ENCODE results near the gene SUSD3. TPM values are rescaled to one million over a fixed set of nuclear protein-coding genes. Genes with fewer than 3 reads are reported as not detected.

SUSD3 gene
- total RNA-seq, 1 experiment from 2014 or later = 9.0 TPM

- Histone ChIP-seq H4K8ac (replicated peaks; ENCODE audit: insufficient read length, low read depth, low read length) (no peak overlapping the region), H3K23me2 (ENCODE audit: insufficient read length, low read depth, low read length, poor library complexity, severe bottlenecking) (no peaks in the 10 kb centered on the region), H3K79me1 (ENCODE audit: insufficient read depth, low read depth, low read length, poor library complexity, severe bottlenecking) (no peaks in the 10 kb centered on the region), H3K79me2 (ENCODE audit: insufficient read depth, low read length) (no peaks in the 10 kb centered on the region), H2BK15ac (ENCODE audit: low read depth, low read length) (no peak overlapping the region), H3K23ac (ENCODE audit: insufficient read length, low read depth, low read length) (no peak overlapping the region), H2BK12ac (ENCODE audit: insufficient read length, low read depth, low read length) (no peak overlapping the region), H2AFZ (ENCODE audit: low read length) (no peak overlapping the region), H3K4ac (ENCODE audit: low read depth, low read length) (no peak overlapping the region), H3K4me2 (ENCODE audit: insufficient read depth, insufficient read length, low read length) (no peak overlapping the region), H2BK120ac (ENCODE audit: low read depth, low read length, poor library complexity, severe bottlenecking) (no peak overlapping the region), H2AK5ac (ENCODE audit: insufficient read length, low read length) (no peak overlapping the region), H3K27me3 (ENCODE audit: insufficient read depth, low read length) (no peaks in the 10 kb centered on the region), H4K20me1 (ENCODE audit: control insufficient read depth, insufficient read depth, insufficient read length) (no peaks in the 10 kb centered on the region), H4K5ac (ENCODE audit: insufficient read length, low read depth, low read length) (no peak overlapping the region), H3K14ac (ENCODE audit: insufficient read depth, low read length) (no peak overlapping the region), H3K9ac (ENCODE audit: extremely low read depth, insufficient read length, low read length) (no peak overlapping the region), H2BK5ac (ENCODE audit: insufficient read length, low read length) (no peak overlapping the region), H4K91ac (ENCODE audit: insufficient read length, low read depth, low read length) (no peak overlapping the region), H3K9me3 (ENCODE audit: control insufficient read depth, low read depth, low read length) (no peaks in the 10 kb centered on the region), H3K27ac (ENCODE audit: insufficient read length, low read depth, low read length) (no peak overlapping the region), H3K18ac (ENCODE audit: insufficient read length, low read depth, low read length) (no peak overlapping the region), H3K4me1 (ENCODE audit: insufficient read depth, low read length) (no peaks in the 10 kb centered on the region), H3K56ac (ENCODE audit: insufficient read length, low read depth, low read length) (no peak overlapping the region), H2BK20ac (ENCODE audit: low read depth, low read length, poor library complexity, severe bottlenecking) (no peak overlapping the region), H3T11ph (ENCODE audit: low read length) (no peak overlapping the region)
- TF ChIP-seq CTCF (conservative IDR thresholded peaks at IDR 0.05) = no peak
- Mint-ChIP-seq H3K9me3 (peaks cover 6 to 9% of the 10 kb centered on the region in 2 experiments; a peak in 4 of 5 replicates), H3K27me3 (ENCODE audit: low read depth) (no peaks in the 10 kb centered on the region), H3K36me3 (ENCODE audit: insufficient read depth in 1 of 3, low read depth in 3 of 3) (peaks cover 11 to 17% (median 16%) of the 10 kb centered on the region in 3 experiments), H3K4me3 (no peak overlapping the region), H3K4me1 (peaks cover 7% of the 10 kb centered on the region in 2 experiments; a peak in 1 of 4 replicates), H3K27ac (no peak overlapping the region)
- DNase-seq = no peak
- no CpG with 5 or more reads among the region's 8 CpGs for WGBS (ENCODE audit: extremely low coverage, insufficient read length, low lambda C conversion rate)
Measured at GRCh38 chr9:93086447-93087224, 28.1 kb downstream of the SUSD3 start.

Data from H9 (cell line).